WERI-Rb-1 (cell line): ENCODE results near the gene MARS1.

Source experiments
- DNase-seq: peaks from one replicate; pipeline ENCODE4 v3.0.0-alpha.2; 2020
- H3K27ac ChIP-seq: fragments of 250-450 bp; sonication (Bioruptor Pico); 2 replicates; pipeline ENCODE4 v1.5.1; 2020; ENCODE audit warnings: mild to moderate bottlenecking, moderate library complexity
- H3K27me3 ChIP-seq: fragments of 250-450 bp; sonication (Bioruptor Pico); 2 replicates; pipeline ENCODE4 v1.5.1; 2021; ENCODE audit warnings: mild to moderate bottlenecking, low read depth, moderate library complexity; ENCODE audit not compliant: insufficient read depth, severe bottlenecking
- H3K36me3 ChIP-seq: fragments of 250-450 bp; sonication (Bioruptor Pico); 2 replicates; pipeline ENCODE4 v1.5.1; 2020; ENCODE audit warnings: mild to moderate bottlenecking, moderate library complexity
- H3K4me3 ChIP-seq: 2 replicates; pipeline ENCODE4 v1.5.1; 2011; ENCODE audit warnings: low read depth, mild to moderate bottlenecking, control low read depth, low read length
- H3K9me3 ChIP-seq: fragments of 250-450 bp; sonication (Bioruptor Pico); 2 replicates; pipeline ENCODE4 v1.5.1; 2021; ENCODE audit warnings: mild to moderate bottlenecking, moderate library complexity; ENCODE audit not compliant: severe bottlenecking
- CTCF ChIP-seq: IDR thresholded peaks from 2 replicates; pipeline ENCODE4 v1.5.1; 2011; ENCODE audit warnings: low read depth, mild to moderate bottlenecking, control low read depth, inconsistent platforms, low read length

MARS1 gene

GRCh38 chr12:57473392-57473791 is 14.5 kb upstream of the MARS1 start:
- Histone ChIP-seq H3K27me3 (no peaks in the 10 kb centered on the region), H3K36me3 (peaks cover 8% of the 10 kb centered on the region), H3K9me3 (no peaks in the 10 kb centered on the region), H3K27ac (no peak overlapping the region), H3K4me3 (no peak overlapping the region)
- DNase-seq: no peak
- no peak for TF ChIP-seq CTCF

GRCh38 chr12:57473886-57474285 is 14.0 kb upstream of the MARS1 start:
- peaks cover 8% of the 10 kb centered on the region for H3K36me3 ChIP-seq
- TF ChIP-seq CTCF: no peak
- no peak for DNase-seq
- no peaks in the 10 kb centered on the region for H3K27me3 ChIP-seq
- no peak overlapping the region for H3K4me3 ChIP-seq
- no peaks in the 10 kb centered on the region for H3K9me3 ChIP-seq
- H3K27ac ChIP-seq: no peak overlapping the region

- H3K4me3 ChIP-seq: no peak overlapping the region
- no peak overlapping the region for H3K27ac ChIP-seq
- no peak for DNase-seq
- peaks cover 5% of the 10 kb centered on the region for H3K36me3 ChIP-seq
- no peaks in the 10 kb centered on the region for H3K27me3 ChIP-seq
- H3K9me3 ChIP-seq: no peaks in the 10 kb centered on the region
- TF ChIP-seq CTCF: no peak
Observed at GRCh38 chr12:57474430-57474829, 13.4 kb upstream of the MARS1 start.

- Histone ChIP-seq H3K27me3 (no peaks in the 10 kb centered on the region), H3K27ac (no peak overlapping the region), H3K36me3 (peaks cover 5% of the 10 kb centered on the region), H3K4me3 (no peak overlapping the region), H3K9me3 (no peaks in the 10 kb centered on the region)
- TF ChIP-seq CTCF: no peak
- no peak for DNase-seq
Observed at GRCh38 chr12:57474862-57475261, 13.0 kb upstream of the MARS1 start.

GRCh38 chr12:57475271-57476161 is 12.4 kb upstream of the MARS1 start:
- no peak for TF ChIP-seq CTCF
- DNase-seq: no peak
- Histone ChIP-seq H3K9me3 (no peaks in the 10 kb centered on the region), H3K27ac (no peak overlapping the region), H3K36me3 (peaks cover 5% of the 10 kb centered on the region), H3K27me3 (no peaks in the 10 kb centered on the region), H3K4me3 (no peak overlapping the region)
